Effector CD8-positive, alpha-beta T cell (primary cell): ENCODE measurements around the gene STRADB.
"Not testable (repeated sequence)": the region's sequence is repeated elsewhere in the genome, so short reads cannot be mapped to it uniquely, and the experiment has no call there.

ENCODE experiments used
- DNase-seq: peaks from one replicate; lab custom pipeline; 2025; lab: John Stamatoyannopoulos, UW

Gene STRADB

GRCh38 chr2:201430839-201431238 is 20.7 kb upstream of the STRADB start:
- DNase-seq: no peak

GRCh38 chr2:201432038-201432620 is 19.4 kb upstream of the STRADB start:
- no peak for DNase-seq

- no peak for DNase-seq
Observed at GRCh38 chr2:201432621-201433393, 18.7 kb upstream of the STRADB start.

- DNase-seq: no peak
Observed at GRCh38 chr2:201433394-201433995, 18.0 kb upstream of the STRADB start.

- DNase-seq: no peak
Observed at GRCh38 chr2:201436141-201436540, 15.4 kb upstream of the STRADB start.

- DNase-seq: not testable (repeated sequence)
Observed at GRCh38 chr2:201439336-201439922, 12.1 kb upstream of the STRADB start.

DNA sequence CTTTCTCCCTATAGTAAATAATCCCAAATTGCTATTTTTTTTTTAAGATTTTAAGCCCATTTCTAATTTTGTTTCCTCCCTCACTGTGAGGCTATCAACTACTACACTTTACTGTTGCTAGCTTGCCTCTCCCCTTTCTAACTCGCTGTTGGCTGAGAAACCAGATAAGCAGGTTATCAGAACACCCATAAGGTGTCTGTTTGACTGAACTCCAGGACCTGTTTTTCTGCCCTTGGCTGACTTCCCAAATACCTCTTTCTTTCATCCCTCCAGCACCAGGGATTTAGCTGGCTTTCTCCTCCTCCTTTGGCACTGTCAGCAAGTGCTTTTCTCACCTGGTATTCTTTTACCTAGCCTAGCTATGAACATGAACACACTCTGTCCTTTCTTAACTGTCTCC is 11.4 kb upstream of the STRADB start:
- no peak for DNase-seq

DNA sequence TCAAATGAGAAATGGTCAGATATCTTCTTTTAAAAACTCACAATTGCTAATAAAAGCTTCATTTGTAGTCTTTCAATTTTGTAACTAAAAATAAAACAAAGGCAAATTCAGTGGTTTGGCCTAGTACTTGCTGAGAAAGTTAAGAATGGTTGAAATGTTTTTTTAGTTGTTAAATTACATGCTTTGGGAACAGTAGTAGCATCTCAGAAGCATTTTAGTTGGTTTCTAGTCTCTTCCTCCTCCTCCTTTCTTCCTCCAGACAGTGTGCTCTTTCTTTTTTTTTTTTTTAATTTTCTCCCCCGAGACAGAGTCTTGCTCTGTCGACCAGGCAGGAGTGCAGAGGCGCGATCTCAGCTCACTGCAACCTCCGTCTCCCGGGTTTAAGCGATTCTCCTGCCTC is 10.1 kb upstream of the STRADB start:
- no peak for DNase-seq

GRCh38 chr2:201444746-201445465 is 6.6 kb upstream of the STRADB start:
- DNase-seq: no peak

GRCh38 chr2:201447086-201447485 is 4.5 kb upstream of the STRADB start:
- DNase-seq: no peak

DNA sequence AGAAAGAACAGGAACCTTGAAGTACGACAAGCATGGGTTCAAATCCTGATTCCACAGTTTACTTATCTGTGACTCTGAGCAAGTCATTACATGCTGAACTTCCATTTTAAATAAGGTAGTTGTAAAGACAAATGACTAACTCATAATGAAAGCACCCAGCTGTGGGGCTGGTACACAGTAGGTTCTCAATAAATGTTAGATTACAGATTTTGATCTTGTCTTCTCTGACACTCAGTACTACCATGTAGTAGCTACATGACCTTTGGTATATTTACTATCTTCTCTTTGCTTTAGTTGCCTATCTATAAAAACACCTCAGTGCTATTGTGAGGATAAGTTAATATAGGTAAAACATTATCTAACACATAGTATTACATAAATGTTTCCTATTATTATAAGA is 3.5 kb upstream of the STRADB start:
- DNase-seq: no peak

- DNase-seq: no peak
Observed at GRCh38 chr2:201448701-201449100, 2.8 kb upstream of the STRADB start.

- no peak for DNase-seq
Observed at GRCh38 chr2:201450954-201451291, 617 bp upstream of the STRADB start.

DNA sequence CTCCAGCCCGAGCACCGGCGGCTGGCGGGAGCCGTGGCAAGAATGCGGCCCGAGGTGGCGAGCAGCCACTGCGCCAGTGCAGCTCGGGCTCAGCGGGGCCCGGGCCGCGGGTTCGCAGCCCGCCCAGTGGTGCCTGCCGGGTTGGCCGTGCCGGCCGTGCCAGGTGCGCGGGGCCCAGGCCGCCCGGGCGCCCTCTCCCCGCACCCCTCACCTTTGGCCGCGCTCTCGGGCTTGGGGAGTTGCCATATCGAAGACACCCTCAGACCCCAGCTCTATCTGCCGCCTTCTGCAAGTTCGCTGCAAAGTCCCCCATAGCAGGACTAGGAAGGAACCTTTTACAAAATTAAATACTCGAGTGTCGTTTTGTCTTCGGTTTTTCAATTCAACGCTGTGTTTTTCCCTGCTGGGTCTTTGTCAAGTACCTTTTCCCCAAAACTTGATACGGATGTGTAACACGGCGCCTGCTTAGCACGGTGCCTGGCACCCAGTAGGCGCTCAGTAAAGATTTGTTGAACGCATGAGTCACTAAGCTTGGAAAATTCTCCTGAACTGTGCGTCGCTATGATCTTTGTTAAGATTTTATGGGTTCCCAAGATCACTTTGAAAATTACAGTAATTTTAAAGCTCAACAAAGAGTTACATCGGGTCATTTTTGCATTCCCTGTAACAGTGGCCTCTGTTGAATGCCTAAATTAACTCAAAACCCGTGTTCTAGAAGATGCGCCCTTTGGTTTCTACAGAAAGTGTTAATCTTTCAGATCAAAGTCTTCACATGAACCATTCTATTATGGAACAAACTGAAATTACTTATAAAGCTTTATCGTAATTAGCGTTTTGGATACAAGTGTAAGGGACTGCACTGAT is 750 bp downstream of the STRADB start:
- DNase-seq: no peak

GRCh38 chr2:201452922-201453643 is 1.5 kb downstream of the STRADB start:
- DNase-seq: no peak

DNA sequence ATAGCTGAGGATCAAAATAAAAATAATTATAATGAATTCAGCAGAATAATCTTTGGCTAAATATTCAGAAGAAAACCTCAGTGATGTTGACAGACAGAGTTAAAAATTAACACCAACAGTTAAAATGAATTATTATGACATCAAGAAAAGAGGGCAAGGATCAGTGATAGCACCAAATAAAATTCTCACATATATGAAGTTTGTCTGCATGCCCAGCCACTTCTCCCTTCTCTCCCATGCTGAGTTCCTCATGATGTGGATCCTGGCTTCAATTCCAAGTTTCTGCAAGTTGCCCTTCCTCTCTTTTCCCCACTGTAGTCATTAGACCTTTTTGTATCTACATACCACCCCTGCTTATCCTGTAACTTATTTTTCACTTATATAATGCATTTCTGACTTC is 6.8 kb downstream of the STRADB start:
- DNase-seq: no peak

GRCh38 chr2:201460532-201460931 is 9.0 kb downstream of the STRADB start:
- no peak for DNase-seq

DNA sequence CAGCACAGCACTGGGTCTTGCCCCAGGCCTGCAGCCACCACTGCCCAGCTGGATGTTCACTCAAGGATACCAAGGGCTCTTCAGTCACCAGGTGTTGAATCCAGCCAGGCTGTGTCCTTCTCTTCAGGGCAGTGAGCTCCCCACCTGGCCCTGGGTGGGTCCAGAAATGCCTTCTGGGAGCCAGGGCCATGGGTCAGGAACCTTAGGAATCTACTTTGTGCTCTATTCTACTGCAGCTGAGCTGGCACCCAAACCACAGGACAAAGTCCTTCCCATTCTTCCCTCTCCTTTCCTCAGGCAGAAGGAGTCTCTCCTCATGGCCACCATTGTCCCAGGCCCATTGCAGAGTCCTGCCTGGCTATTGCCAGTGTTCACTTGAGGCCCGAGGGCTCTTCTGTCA is 13.0 kb downstream of the STRADB start:
- no peak for DNase-seq

DNA sequence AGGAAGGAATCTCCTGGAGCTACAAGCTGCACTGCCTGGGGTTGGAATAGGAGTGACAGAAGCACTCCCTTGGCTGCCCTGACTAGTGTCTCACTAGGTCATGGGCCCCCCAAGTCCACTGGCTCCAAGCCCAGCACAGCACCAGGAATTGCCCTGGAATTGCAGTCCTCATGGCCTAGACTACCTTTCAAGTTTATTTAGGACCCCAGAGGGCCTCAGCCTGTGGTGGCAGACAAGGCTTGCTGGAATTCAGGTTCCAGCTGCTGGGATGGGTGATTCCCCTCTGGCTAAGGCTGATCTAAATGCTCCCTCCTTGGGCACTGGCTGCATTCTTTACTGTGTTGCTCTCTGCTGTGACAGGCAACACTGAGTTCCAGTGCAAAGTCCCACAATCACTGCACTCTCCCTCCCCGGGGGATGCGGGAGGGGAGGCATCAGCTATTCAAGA is 14.0 kb downstream of the STRADB start:
- no peak for DNase-seq

GRCh38 chr2:201466050-201466675 is 14.6 kb downstream of the STRADB start:
- no peak for DNase-seq
